HepG2 (cell line): Measurements from ENCODE around the gene WIPF2. TPM values are rescaled to one million over a fixed set of nuclear protein-coding genes. Genes with fewer than 3 reads are reported as not detected.
"Not testable (repeated sequence)": the region's sequence is repeated elsewhere in the genome, so short reads cannot be mapped to it uniquely, and the experiment has no call there.

Source experiments
- ATAC-seq: fragments of 200-7000 bp; cut with Tn5 transposase; 3 replicates; pipeline ENCODE4 v1.9.1; 2020; ENCODE audit warnings: mild to moderate bottlenecking, moderate library complexity
- BruUV-seq: library from RNA; stranded (reverse); fragments of 400-500 nt; replicated peaks from 2 replicates; lab custom pipeline; 2021; lab: Mats Ljungman, UMichigan
- CTCF ChIA-PET: fragments of 300-600 bp; formaldehyde crosslinking; extraction: SDS; loops from one replicate; lab custom pipeline; 2021; ENCODE audit warnings: low total read pairs, inconsistent platforms, low intra/inter-chr PET ratio; lab: Yijun Ruan, JAX
- POLR2A ChIA-PET: fragments of 350-600 bp; sonication (Branson Sonifier 250); formaldehyde crosslinking; loops from one replicate; lab custom pipeline; 2020; ENCODE audit warnings: antibody characterized with exemption, inconsistent platforms; lab: Yijun Ruan, JAX
- DNase-seq: peaks from one replicate; pipeline ENCODE4 v3.0.0-alpha.2; 2015; ENCODE audit warnings: low spot score
- FAIRE-seq: peaks from 3 replicates; lab custom pipeline; 2011; peaks lifted over from hg19 to GRCh38; lab: Jason Lieb, UNC
- H2AFZ ChIP-seq: one replicate; pipeline ENCODE4 v1.6.1; 2011; ENCODE audit warnings: low read length, inconsistent platforms
- H3K27ac ChIP-seq: fragments of 300-600 bp; 3 replicates; pipeline ENCODE4 v1.8.0; 2011; ENCODE audit warnings: mixed run types, mild to moderate bottlenecking, mixed read lengths, low read length, inconsistent platforms; ENCODE audit not compliant: insufficient read depth; ENCODE audit errors: extremely low read length
- H3K27me3 ChIP-seq, 2 experiments: fragments of 200-600 bp in 1 of 2; 2 replicates in 1 of 2; 3 replicates in 1 of 2; pipeline versions ENCODE4 v1.6.0 to v1.8.0; 2011; ENCODE audit warnings: low read length in 2 of 2, mild to moderate bottlenecking in 2 of 2, moderate library complexity in 2 of 2, inconsistent platforms in 1 of 2; ENCODE audit not compliant: insufficient read depth in 2 of 2, control insufficient read depth in 1 of 2
- H3K36me3 ChIP-seq, 2 experiments: fragments of 200-600 bp in 1 of 2; replicated peaks in 1 of 2; 2 replicates in 1 of 2; 3 replicates in 1 of 2; pipeline versions ENCODE4 v1.5.1 to v1.8.0; 2011; ENCODE audit warnings: low read length in 2 of 2, inconsistent platforms in 1 of 2; ENCODE audit not compliant: insufficient read depth in 2 of 2, control insufficient read depth in 1 of 2
- H3K4me1 ChIP-seq: 2 replicates; pipeline ENCODE4 v1.5.1; 2012; ENCODE audit warnings: low read length, inconsistent platforms; ENCODE audit not compliant: insufficient read depth
- H3K4me2 ChIP-seq: 2 replicates; pipeline ENCODE4 v1.6.0; 2011; ENCODE audit warnings: low read depth, low read length, inconsistent platforms
- H3K4me3 ChIP-seq, 3 experiments: fragments of 200-600 bp in 1 of 3; sonication (generic), shearing (Covaris generic) in 1 of 3; replicated peaks in 1 of 3; 2 replicates each; pipeline ENCODE4 v1.5.1; 2011 to 2016; ENCODE audit warnings: low read length in 3 of 3, inconsistent platforms in 2 of 3, low read depth in 2 of 3, mild to moderate bottlenecking in 2 of 3, control low read depth in 1 of 3, mixed read lengths in 1 of 3; ENCODE audit not compliant: insufficient read depth in 1 of 3
- H3K79me2 ChIP-seq: one replicate; pipeline ENCODE4 v1.6.1; 2011; ENCODE audit warnings: low read length, inconsistent platforms; ENCODE audit not compliant: insufficient read depth
- H3K9ac ChIP-seq: 2 replicates; pipeline ENCODE4 v1.6.0; 2011; ENCODE audit warnings: mild to moderate bottlenecking, low read depth, low read length, inconsistent platforms; ENCODE audit not compliant: insufficient read depth
- H3K9me3 ChIP-seq: 2 replicates; pipeline ENCODE4 v1.5.1; 2012; ENCODE audit warnings: mild to moderate bottlenecking, low read length
- H4K20me1 ChIP-seq: 2 replicates; pipeline ENCODE4 v1.6.0; 2011; ENCODE audit warnings: inconsistent platforms, mild to moderate bottlenecking, low read length, moderate library complexity; ENCODE audit not compliant: insufficient read depth
- WGBS: methylation state at CpG from one replicate; pipeline ENCODE4 v1.1.6; 2017; ENCODE audit warnings: low lambda C conversion rate; 5-methylcytosine and 5-hydroxymethylcytosine counted together
- in situ Hi-C: cut with HindIII; loops from 2 replicates; pipeline ENCODE4 v1.10.0; 2017; ENCODE audit warnings: low pct_unique_long_range_greater_than_20kb; ENCODE audit not compliant: extremely low pct_ligation_motif_present
- intact Hi-C: fragments of 100-400 bp; cut with micrococcal nuclease; formaldehyde crosslinking; loops from one replicate; pipeline ENCODE4 v1.10.0; 2022; ENCODE audit not compliant: unreplicated experiment
- polyA plus RNA-seq, 8 experiments: library from polyadenylated mRNA; depleted of rRNA in 3 of 8; stranded (reverse) in 7 of 8; unstranded in 1 of 8; fragments of >200 nt; fragmentation: Illumina TruSeq in 4 of 8; extraction: Trizol in 4 of 8; gene quantifications; 2 replicates each; pipeline versions ENCODE4 v1.2.1 to v1.2.3, GENCODE V29; 2011 to 2016; ENCODE audit warnings: low read depth in 4 of 8, missing spikeins in 1 of 8, mixed read lengths in 1 of 8; ENCODE audit not compliant: insufficient read depth in 1 of 8
- total RNA-seq, 5 experiments: library from RNA; depleted of rRNA; stranded (reverse); fragments of >200 nt; fragmentation: Illumina TruSeq; extraction: Trizol; gene quantifications; 2 replicates each; pipeline ENCODE4 v1.2.3, GENCODE V29; 2016; ENCODE audit warnings: low read depth in 1 of 5
- TF ChIP-seq, protein P1 (sequence below), 2 experiments: IDR thresholded peaks; 2 replicates each; pipeline ENCODE4 v1.6.1; 2011 to 2012; ENCODE audit warnings: low read length in 2 of 2, borderline replicate concordance in 1 of 2, low read depth in 1 of 2, mild to moderate bottlenecking in 1 of 2, moderate library complexity in 1 of 2

The WIPF2 gene
- total and polyA plus RNA-seq, 2 of the 13 experiments (the other 11 are each of a cell fraction or from before 2014, with no cell fraction given), result 7.2 to 10.8 TPM

DNA sequence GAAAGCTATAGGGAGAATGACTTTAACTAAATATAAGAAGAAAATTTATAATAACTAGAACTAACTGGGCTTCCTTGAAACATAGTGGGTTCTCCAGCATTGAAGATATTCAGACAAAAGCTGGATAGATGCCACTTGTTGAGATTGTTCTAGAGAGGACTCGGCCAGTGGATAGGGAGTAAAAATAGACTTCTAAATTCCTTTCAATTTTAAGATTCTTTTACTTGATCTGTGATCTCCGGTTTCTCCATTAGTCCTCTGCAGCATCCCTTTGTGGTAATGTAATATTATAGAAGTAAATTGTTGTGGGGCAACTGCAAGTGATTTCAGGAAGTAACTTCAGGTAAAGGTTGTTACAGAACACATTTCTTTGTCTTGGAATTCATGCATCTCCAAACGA, 79.6 kb downstream of the WIPF2 start (continued):
- TF ChIP-seq, protein P1, sequence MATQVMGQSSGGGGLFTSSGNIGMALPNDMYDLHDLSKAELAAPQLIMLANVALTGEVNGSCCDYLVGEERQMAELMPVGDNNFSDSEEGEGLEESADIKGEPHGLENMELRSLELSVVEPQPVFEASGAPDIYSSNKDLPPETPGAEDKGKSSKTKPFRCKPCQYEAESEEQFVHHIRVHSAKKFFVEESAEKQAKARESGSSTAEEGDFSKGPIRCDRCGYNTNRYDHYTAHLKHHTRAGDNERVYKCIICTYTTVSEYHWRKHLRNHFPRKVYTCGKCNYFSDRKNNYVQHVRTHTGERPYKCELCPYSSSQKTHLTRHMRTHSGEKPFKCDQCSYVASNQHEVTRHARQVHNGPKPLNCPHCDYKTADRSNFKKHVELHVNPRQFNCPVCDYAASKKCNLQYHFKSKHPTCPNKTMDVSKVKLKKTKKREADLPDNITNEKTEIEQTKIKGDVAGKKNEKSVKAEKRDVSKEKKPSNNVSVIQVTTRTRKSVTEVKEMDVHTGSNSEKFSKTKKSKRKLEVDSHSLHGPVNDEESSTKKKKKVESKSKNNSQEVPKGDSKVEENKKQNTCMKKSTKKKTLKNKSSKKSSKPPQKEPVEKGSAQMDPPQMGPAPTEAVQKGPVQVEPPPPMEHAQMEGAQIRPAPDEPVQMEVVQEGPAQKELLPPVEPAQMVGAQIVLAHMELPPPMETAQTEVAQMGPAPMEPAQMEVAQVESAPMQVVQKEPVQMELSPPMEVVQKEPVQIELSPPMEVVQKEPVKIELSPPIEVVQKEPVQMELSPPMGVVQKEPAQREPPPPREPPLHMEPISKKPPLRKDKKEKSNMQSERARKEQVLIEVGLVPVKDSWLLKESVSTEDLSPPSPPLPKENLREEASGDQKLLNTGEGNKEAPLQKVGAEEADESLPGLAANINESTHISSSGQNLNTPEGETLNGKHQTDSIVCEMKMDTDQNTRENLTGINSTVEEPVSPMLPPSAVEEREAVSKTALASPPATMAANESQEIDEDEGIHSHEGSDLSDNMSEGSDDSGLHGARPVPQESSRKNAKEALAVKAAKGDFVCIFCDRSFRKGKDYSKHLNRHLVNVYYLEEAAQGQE (IDR thresholded peaks at IDR 0.05; ENCODE audit: borderline replicate concordance in 1 of 2, low read depth in 1 of 2, low read length in 2 of 2), result no peak

DNA sequence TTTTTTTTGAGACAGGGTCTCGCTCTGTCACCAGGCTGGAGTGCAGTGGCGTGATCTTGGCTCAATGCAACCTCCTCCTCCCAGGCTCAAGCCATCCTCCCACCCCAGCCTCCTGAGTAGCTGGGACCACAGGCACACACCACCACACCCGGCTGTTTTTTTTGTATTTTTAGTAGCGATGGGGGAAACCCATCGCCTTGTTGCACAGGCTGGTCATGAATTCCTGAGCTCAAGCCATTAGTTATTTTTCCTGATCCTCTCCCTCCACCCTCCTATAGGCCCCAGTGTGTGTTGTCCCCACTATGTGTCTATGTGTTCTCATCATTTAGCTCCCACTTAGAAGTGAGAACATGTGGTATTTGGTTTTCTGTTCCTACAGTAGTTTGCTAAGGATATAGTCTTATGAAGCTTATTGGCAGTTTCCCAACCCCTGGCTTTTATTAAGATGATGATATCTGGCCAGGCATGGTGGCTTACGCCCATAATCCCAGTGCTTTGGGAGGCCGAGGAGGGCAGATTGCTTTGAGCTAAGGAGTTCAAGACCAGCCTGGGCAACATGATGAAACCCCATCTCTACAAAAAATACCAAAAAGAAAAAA, 80.2 kb downstream of the WIPF2 start:
- POLR2A ChIA-PET, result interaction anchor here (0.7 to 1.6 kb wide), 2 partner anchors 56 to 133 kb away, joined by 3 read pairs; no protein-coding TSS in a partner anchor

More for the DNA sequence above, 80.2 kb downstream of the WIPF2 start:
- intact Hi-C loops, ATAC-seq, CTCF ChIA-PET, in situ Hi-C loops, H2AFZ ChIP-seq, H3K27me3 ChIP-seq, H3K4me1 ChIP-seq, DNase-seq, H3K4me2 ChIP-seq, H3K9me3 ChIP-seq, H3K4me3 ChIP-seq, H4K20me1 ChIP-seq, H3K9ac ChIP-seq, H3K27ac ChIP-seq, H3K79me2 ChIP-seq, FAIRE-seq, BruUV-seq: not testable (repeated sequence)
- H3K36me3 ChIP-seq, result peaks cover 14 to 80% of the 10 kb centered on the region in 2 experiments
- 96% methylated on average over 7 of the region's 7 CpGs for WGBS
